ENCODE results near the gene MARF1.
"Not testable (repeated sequence)": the region's sequence is repeated elsewhere in the genome, so short reads cannot be mapped to it uniquely, and the experiment has no call there.

MARF1 gene

GRCh38 chr16:15652293-15653001, 9.5 kb upstream of the MARF1 start:
- no peak for DNase-seq (ENCODE audit: low read depth in 1 of 2, low spot score in 1 of 2)

GRCh38 chr16:15650698-15651171, 7.8 kb upstream of the MARF1 start:
- DNase-seq (ENCODE audit: low read depth in 1 of 2, low spot score in 1 of 2), result peak in 1 of 2 donors; percentile 33

DNA sequence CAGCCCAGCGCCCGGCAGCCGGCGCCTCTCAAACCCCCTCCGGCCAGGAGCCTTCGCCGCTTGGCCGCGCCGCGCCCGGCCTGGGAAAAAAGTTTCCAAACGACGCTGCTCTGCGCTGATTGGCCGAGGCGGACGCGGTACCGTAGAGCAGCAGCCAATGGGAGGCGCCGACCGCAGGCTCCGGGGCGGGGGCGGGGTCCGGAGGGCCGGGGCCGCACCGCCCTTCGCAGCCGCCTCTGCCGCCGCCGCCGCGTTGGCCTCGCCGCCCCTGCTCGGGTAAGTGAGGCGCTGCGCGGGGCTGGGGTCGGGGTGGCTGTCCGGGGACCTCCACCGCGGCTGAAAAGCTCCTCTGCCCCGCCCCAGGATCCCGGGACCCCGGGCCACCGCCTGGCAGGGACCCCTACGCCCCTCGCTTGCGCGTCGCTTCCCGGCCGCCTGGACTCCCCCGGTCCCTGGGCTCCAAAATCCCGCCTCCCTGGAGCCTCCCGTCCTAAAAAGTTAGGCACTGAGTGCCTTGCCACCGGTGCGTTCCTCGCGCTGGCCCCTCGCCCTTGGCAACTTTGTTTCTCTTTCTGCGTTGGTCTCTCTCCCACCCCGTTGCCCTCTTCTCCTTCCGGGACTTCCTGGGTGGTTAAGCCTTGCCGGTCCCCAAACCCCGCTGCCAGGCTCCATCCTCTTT, 7.2 kb upstream of the MARF1 start, which contains the start of gene NDE1:
TSS of gene NDE1 (plus strand) at position 227 of the 679 bp plus-strand sequence. CDS start 14,534 bp downstream, outside the sequence.
- DNase-seq (ENCODE audit: low read depth in 1 of 2, low spot score in 1 of 2), result peak; percentile 65 to 79

DNA sequence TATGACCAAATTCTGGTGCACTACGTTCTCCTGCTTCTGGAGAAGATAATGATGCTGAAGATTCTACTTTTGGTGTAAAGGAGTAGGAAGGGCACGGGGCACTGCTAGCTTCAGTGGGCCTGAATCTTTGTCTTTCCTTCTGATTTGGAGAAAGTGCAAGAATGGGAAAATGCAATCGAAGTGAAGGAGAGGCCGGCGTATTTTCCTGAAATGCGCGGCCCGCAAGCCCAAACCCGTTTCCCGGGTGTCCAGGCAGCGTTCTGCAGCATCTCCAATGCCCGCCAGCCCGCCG, 6.7 kb upstream of the MARF1 start:
- no peak for DNase-seq (ENCODE audit: low read depth in 1 of 2, low spot score in 1 of 2)

- DNase-seq (ENCODE audit: low read depth in 1 of 2, low spot score in 1 of 2), result not testable (repeated sequence)
These were observed 6.4 kb upstream of the MARF1 start for GRCh38 chr16:15649311-15649710.

DNA sequence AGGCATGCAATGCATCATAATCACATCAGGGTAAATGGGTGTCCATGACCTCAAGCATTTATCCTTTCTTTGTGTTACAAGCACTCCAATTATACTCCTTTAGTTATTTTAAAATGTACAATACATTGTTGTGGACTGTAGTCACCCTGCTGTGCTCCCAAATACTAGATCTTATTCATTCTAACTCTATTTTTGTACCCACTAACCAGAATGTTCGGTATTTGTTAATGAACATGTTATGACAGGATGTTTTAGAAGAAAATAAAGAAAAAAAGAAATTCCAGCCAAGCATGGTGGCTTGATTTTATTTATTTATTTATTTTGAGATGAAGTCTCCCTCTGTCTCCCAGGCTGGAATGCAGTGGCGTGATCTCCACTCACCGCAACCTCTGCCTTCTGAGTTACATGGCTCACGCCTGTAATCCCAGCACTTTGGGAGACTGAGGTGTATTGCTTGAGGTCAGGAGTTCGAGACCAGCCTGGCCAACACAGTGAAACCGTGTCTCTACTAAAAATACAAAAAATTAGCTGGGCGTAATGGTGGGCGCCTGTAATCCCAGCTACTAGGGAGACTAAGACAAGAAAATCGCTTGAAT, 5.3 kb upstream of the MARF1 start:
- no peak for DNase-seq (ENCODE audit: low read depth in 1 of 2, low spot score in 1 of 2)

GRCh38 chr16:15647294-15648014, 4.5 kb upstream of the MARF1 start:
- no peak for DNase-seq (ENCODE audit: low read depth in 1 of 2, low spot score in 1 of 2)

GRCh38 chr16:15646557-15647293, 3.8 kb upstream of the MARF1 start:
- DNase-seq (ENCODE audit: low read depth in 1 of 2, low spot score in 1 of 2), result not testable (repeated sequence)

DNA sequence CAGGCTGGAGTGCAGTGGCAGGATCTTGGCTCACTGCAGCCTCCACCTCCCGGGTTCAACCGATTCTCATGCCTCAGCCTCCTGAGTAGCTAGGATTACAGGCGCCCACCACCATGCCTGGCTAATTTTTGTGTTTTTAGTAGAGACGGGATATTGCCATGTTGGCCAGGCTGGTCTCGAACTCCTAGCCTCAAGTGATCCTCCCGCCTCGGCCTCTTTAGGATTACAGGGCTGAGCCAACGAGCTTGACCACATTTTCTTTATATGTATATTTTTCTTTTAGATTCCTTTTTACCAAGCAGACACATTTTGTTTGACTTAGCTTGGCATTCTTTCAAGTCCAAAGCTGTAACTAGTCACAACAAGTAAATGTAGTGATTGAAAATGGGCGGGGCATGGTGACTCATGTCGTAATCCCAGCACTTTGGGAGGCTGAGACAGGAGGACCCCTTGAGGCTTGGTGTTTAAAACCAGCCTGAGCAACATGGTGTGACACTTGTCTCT, 2.1 kb upstream of the MARF1 start:
- DNase-seq (ENCODE audit: low read depth in 1 of 2, low spot score in 1 of 2), result not testable (repeated sequence)

GRCh38 chr16:15644267-15644961, 1.5 kb upstream of the MARF1 start:
- no peak for DNase-seq (ENCODE audit: low read depth in 1 of 2, low spot score in 1 of 2)

DNA sequence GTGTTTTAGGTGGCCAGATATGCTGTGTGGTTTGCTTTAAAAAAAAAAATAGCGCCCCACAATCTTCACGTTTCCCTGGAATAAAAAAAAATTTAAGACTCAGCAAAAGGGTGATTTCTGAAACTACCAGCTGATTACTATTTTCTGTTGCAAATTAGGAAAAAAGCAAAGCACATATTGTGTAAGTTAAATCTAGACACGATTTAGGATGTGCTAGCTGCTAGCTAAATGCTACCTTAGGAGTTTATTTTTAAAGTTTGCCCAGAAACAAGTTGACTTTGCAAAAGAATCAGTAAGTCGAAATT, 944 bp upstream of the MARF1 start:
- no peak for DNase-seq (ENCODE audit: low read depth in 1 of 2, low spot score in 1 of 2)

DNA sequence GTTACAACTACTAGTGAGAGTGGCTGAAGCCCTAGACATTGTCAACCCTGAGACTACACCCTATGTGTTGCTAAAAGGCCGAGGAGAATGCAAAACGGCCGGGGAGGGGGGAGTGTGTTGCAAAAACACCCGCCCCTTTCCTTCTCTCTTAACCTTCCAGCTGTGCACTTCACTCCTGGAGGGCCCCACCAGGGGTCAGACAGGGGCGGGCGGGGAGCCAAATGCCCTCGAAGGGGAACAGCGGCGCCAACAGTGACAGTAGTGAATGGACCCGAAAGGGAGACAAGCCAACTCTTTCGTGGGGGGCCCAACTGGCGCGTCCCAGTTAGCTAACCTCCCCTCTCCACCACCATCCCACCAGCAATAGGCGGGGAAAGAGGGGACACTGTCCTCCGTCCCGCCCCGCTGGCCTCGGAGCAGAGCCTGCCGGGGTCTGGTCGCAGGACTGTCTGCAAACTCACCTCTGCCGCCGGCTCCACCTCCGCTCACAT, 352 bp downstream of the MARF1 start:
- DNase-seq (ENCODE audit: low read depth in 1 of 2, low spot score in 1 of 2), result peak; percentile 35 to 59

DNA sequence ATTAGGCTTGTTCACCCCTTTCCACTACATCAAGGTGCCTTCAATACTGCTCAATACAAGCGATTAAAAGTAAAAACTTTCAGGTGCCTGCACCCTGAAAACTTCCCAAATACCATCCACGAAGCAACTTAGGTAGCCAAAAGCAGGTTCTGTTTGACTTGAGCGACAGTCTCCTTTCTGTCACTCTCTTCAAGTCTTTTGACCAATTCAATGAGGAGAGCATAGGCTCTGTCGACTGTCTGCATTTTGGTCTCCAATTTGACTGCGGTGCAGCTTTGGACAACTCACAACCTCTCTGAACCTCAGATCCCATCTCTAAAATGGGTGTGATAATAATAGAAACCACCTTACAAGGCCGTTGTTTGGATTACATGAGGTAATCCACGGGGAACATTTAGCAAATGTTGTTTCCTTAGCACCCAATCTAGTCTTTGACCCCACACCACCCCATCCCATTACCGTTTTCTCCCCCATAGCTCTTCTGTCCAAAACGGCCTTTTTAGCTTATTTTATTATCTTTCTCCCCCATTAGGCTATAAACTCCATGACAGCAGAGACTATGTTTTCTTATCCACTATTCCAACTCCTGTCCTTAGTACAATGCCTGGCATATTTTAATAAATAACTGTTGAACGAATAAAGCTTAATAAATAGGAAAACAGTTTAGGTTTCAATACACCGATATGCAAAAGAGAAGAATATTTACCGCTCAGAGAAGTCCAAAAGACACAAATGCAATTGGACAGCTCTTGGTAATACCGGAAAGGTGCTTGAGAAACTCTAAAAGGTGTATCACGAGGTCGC, 999 bp downstream of the MARF1 start:
- no peak for DNase-seq (ENCODE audit: low read depth in 1 of 2, low spot score in 1 of 2)

DNA sequence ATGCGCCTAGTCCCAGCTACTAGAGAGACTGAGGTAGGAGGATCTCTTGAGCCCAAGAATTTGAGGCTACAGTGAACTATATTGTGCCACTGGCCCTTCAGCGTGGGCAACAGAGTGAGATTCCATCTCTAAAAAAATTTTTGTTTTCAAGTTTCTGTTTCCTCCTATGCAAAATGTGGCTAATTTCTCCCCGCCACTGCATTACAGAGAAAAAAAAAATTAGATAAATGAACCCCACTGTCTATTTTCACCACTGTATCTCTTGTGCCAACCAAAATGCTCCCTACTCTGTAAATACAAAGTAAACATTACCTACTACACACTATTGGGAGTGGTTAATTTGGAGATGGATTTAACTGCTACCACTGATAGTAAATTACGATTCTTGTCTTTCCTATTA, 2.0 kb downstream of the MARF1 start:
- DNase-seq (ENCODE audit: low read depth in 1 of 2, low spot score in 1 of 2), result no peak

DNA sequence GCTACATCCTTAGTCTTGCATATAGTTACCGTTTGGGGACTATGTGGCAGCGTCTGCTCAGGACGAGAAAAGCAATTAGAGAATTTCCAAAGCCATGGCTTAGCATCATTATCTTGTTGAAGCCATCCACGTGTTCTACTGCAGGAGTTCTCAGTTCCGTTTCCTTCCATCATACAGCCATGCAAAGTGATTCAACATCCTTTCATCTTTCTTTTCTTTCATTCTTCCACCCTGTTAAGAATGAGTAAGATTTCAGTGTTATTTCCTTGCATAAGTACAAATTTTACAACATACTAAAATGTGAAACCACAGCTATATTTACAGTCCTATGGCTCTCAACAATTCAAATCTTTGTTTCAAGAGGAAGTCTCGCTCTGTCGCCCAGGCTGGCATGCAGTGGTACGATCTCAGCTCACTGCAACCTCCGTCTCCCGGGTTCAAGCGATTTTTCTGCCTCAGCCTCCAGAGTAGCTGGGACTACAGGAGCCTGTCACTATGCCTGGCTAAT, 3.8 kb downstream of the MARF1 start:
- DNase-seq (ENCODE audit: low read depth in 1 of 2, low spot score in 1 of 2), result no peak

GRCh38 chr16:15636392-15636873, 6.5 kb downstream of the MARF1 start:
- DNase-seq (ENCODE audit: low read depth in 1 of 2, low spot score in 1 of 2), result no peak

- no peak for DNase-seq (ENCODE audit: low read depth in 1 of 2, low spot score in 1 of 2)
These were observed 7.0 kb downstream of the MARF1 start for GRCh38 chr16:15635926-15636325.

DNA sequence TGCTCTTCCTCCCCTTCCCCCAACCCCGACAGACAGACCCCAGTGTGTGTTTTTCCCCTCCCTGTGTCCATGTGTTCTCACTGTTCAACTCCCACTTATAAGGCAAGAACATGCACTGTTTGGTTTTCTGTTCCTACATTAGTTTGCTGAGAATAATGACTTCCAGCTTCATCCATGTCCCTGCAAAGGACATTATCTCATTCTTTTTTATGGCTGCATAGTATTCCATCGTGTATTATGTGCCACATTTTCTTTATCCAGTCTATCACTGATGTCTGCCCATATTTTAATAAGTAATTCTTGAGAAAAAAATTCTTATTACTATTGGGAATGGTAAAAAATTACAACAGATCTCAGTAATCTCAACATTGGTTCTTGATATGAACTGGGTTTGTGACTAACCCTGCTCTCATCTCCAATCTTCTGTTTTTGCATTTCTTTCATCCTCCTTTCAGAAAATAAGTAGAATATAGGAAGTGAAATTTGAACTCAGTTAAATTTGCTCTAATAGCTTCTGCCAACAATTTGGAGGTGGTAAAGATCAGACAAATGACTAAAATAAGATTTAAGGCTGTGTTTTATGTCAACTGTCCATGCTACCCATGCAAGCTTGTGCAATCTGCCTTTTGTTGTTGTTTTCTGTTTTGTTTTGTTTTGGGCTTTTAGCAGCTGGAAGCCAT, 11.1 kb downstream of the MARF1 start:
- no peak for DNase-seq (ENCODE audit: low read depth in 1 of 2, low spot score in 1 of 2)

Data from activated CD4-positive, alpha-beta T cell treated with anti-CD3 and anti-CD28 coated beads, Interleukin-2, amount 50 U/mL, for 24 hours (primary cell).